Calu3 (cell line): ENCODE data around the gene UBAC1. TPM values are rescaled to one million over a fixed set of nuclear protein-coding genes. Genes with fewer than 3 reads are reported as not detected.

Source experiments
- BruUV-seq: library from RNA; stranded (reverse); fragments of 400-500 nt; replicated peaks from 2 replicates; lab custom pipeline; 2021; lab: Mats Ljungman, UMichigan
- CTCF ChIA-PET: fragments of 300-600 bp; sonication (Branson Sonifier 250); formaldehyde crosslinking; loops from one replicate; lab custom pipeline; 2022; ENCODE audit warnings: antibody characterized with exemption; lab: Charles Lee
- DNase-seq: peaks from one replicate; pipeline ENCODE4 v3.0.0; 2022
- H3K27ac Mint-ChIP-seq: one replicate; pipeline ENCODE4 v1.8.0; 2022; ENCODE audit warnings: mixed read lengths; ENCODE audit not compliant: unreplicated experiment
- H3K27me3 Mint-ChIP-seq: one replicate; pipeline ENCODE4 v1.8.0; 2022; ENCODE audit warnings: mixed read lengths; ENCODE audit not compliant: unreplicated experiment
- H3K36me3 Mint-ChIP-seq: one replicate; pipeline ENCODE4 v1.8.0; 2022; ENCODE audit warnings: mild to moderate bottlenecking, moderate library complexity, mixed read lengths; ENCODE audit not compliant: insufficient read depth, unreplicated experiment
- H3K4me1 Mint-ChIP-seq: one replicate; pipeline ENCODE4 v1.8.0; 2022; ENCODE audit warnings: mild to moderate bottlenecking, low read depth, mixed read lengths; ENCODE audit not compliant: unreplicated experiment
- H3K4me3 Mint-ChIP-seq: one replicate; pipeline ENCODE4 v1.8.0; 2022; ENCODE audit warnings: mild to moderate bottlenecking, low read depth, moderate library complexity, mixed read lengths; ENCODE audit not compliant: unreplicated experiment
- H3K9me3 Mint-ChIP-seq: one replicate; pipeline ENCODE4 v1.8.0; 2022; ENCODE audit warnings: low read depth, mixed read lengths; ENCODE audit not compliant: unreplicated experiment
- CTCF ChIP-seq: fragments of 200-600 bp; IDR thresholded peaks from one replicate; pipeline ENCODE4 v1.8.0; 2022; ENCODE audit warnings: antibody characterized with exemption; ENCODE audit not compliant: unreplicated experiment
- intact Hi-C: fragments of 100-400 bp; cut with micrococcal nuclease; formaldehyde crosslinking; loops from one replicate; pipeline ENCODE4 v1.10.0; 2022; ENCODE audit not compliant: unreplicated experiment
- total RNA-seq: library from RNA; stranded (reverse); gene quantifications from 2 replicates; pipeline ENCODE4 v1.2.3, GENCODE V29; 2022

Gene UBAC1
- total RNA-seq, 1 experiment from 2014 or later: 19.5 TPM

- no TSS peak for BruUV-seq
- H3K36me3 Mint-ChIP-seq: peaks cover 5% of the 10 kb centered on the region
- peaks cover 31% of the 10 kb centered on the region for H3K27me3 Mint-ChIP-seq
- H3K9me3 Mint-ChIP-seq: no peaks in the 10 kb centered on the region
- H3K4me3 Mint-ChIP-seq: no peak overlapping the region
- H3K4me1 Mint-ChIP-seq: no peaks in the 10 kb centered on the region
- CTCF ChIA-PET: interaction anchor here (0.6 kb wide), 1 partner anchor 1015 kb away, joined by 5 read pairs; no protein-coding TSS in a partner anchor
- intact Hi-C loops: no loop called here
- DNase-seq: no peak
- TF ChIP-seq CTCF: no peak
- H3K27ac Mint-ChIP-seq: no peak overlapping the region
Observed at GRCh38 chr9:135986605-135987004, 25.4 kb upstream of the UBAC1 start.

GRCh38 chr9:135985889-135986288 is 24.7 kb upstream of the UBAC1 start:
- no peak overlapping the region for H3K4me3 Mint-ChIP-seq
- no peak for DNase-seq
- CTCF ChIA-PET: no interaction called here
- peaks cover 3% of the 10 kb centered on the region for H3K36me3 Mint-ChIP-seq
- no peaks in the 10 kb centered on the region for H3K9me3 Mint-ChIP-seq
- intact Hi-C loops: no loop called here
- no peaks in the 10 kb centered on the region for H3K4me1 Mint-ChIP-seq
- no peak for TF ChIP-seq CTCF
- no TSS peak for BruUV-seq
- no peak overlapping the region for H3K27ac Mint-ChIP-seq
- H3K27me3 Mint-ChIP-seq: peaks cover 31% of the 10 kb centered on the region

- intact Hi-C loops: no loop called here
- H3K27ac Mint-ChIP-seq: no peak overlapping the region
- H3K36me3 Mint-ChIP-seq: no peaks in the 10 kb centered on the region
- CTCF ChIA-PET: no interaction called here
- no TSS peak for BruUV-seq
- H3K9me3 Mint-ChIP-seq: no peaks in the 10 kb centered on the region
- no peak for DNase-seq
- no peaks in the 10 kb centered on the region for H3K4me1 Mint-ChIP-seq
- no peak for TF ChIP-seq CTCF
- peaks cover 31% of the 10 kb centered on the region for H3K27me3 Mint-ChIP-seq
- H3K4me3 Mint-ChIP-seq: no peak overlapping the region
Observed at GRCh38 chr9:135985459-135985774, 24.2 kb upstream of the UBAC1 start.

GRCh38 chr9:135984072-135984710 is 23.0 kb upstream of the UBAC1 start:
- peaks cover 31% of the 10 kb centered on the region for H3K27me3 Mint-ChIP-seq
- intact Hi-C loops: no loop called here

More at GRCh38 chr9:135984072-135984710, 23.0 kb upstream of the UBAC1 start:
- no peaks in the 10 kb centered on the region for H3K36me3 Mint-ChIP-seq
- no TSS peak for BruUV-seq
- no peaks in the 10 kb centered on the region for H3K4me1 Mint-ChIP-seq
- CTCF ChIA-PET: no interaction called here
- no peak overlapping the region for H3K27ac Mint-ChIP-seq
- H3K9me3 Mint-ChIP-seq: no peaks in the 10 kb centered on the region
- no peak for DNase-seq
- TF ChIP-seq CTCF: no peak
- H3K4me3 Mint-ChIP-seq: no peak overlapping the region
